ENCODE measurements around the gene LINGO3. TPM values are rescaled to one million over a fixed set of nuclear protein-coding genes. Genes with fewer than 3 reads are reported as not detected.

LINGO3 gene
- total and polyA plus RNA-seq, 10 donors = 0.26 to 2.6 (median 0.76) TPM

DNA sequence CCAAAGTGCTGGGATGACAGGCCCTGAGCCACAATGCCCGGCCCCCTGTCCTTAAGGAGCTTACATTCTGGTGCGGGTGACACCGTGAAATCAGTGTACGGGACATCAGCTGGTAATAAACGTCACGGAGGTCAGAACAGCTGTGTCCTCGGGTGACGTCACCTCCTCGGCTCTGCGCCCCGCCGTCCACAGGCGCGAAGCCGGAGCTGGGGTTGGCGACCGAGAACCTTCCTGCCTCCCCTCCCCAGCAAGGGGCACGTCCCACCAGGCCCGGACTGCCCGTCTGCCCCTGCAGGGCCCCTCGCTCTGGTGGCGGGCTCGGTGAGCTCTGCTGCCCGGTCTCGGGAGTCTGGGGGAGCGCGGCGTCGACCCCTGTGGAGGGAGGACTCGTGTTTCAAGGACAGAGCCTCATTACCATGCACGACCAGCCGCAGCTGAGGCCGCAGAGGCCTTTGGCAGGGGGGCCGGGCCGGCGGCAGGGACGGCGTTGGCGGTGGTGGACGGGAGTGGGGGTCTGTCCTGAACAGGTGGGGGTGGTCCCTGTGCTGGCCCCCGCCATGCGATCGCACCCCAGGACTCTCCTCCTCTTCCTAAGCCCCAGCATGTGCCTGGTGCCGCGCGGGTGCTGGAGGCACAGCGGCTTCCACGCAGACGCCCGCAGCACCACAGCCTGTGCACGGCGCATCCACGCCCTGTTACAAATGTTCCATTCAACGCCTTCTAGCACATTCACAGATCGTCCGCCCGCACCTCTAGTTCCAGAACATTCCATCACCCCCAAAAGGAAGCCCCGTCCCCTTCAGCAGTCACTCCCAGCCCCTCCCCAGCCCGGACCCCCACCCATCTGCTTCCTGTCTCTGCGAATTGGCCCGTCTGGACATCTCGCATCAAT, 5.4 kb downstream of the LINGO3 start:
- Histone ChIP-seq H3K27ac (peak overlapping the region in 5 of 8 donors; percentile 20 to 78 (median 36)), H3K36me3 (no peaks in the 10 kb centered on the region), H3K4me3 (peak overlapping the region in 5 of 8 donors; percentile 2 to 46 (median 14)), H3K9me3 (no peaks in the 10 kb centered on the region), H3K27me3 (replicated peaks in 1 of 7) (peaks cover 0 to 66% (median 26%) of the 10 kb centered on the region in 7 donors), H3K4me1 (peaks cover 6 to 78% (median 39%) of the 10 kb centered on the region in 6 donors)
- WGBS, 5 donors = 7 to 11% (median 9%) methylated on average over 40 to 62 of the region's 62 CpGs
- intact Hi-C loops (cut with DNase I; ENCODE audit: low total_unique reads) = no loop called here
- TF ChIP-seq, protein P1, sequence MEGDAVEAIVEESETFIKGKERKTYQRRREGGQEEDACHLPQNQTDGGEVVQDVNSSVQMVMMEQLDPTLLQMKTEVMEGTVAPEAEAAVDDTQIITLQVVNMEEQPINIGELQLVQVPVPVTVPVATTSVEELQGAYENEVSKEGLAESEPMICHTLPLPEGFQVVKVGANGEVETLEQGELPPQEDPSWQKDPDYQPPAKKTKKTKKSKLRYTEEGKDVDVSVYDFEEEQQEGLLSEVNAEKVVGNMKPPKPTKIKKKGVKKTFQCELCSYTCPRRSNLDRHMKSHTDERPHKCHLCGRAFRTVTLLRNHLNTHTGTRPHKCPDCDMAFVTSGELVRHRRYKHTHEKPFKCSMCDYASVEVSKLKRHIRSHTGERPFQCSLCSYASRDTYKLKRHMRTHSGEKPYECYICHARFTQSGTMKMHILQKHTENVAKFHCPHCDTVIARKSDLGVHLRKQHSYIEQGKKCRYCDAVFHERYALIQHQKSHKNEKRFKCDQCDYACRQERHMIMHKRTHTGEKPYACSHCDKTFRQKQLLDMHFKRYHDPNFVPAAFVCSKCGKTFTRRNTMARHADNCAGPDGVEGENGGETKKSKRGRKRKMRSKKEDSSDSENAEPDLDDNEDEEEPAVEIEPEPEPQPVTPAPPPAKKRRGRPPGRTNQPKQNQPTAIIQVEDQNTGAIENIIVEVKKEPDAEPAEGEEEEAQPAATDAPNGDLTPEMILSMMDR (IDR thresholded peaks at IDR 0.05 in 8 of 11, conservative IDR thresholded peaks at IDR 0.05 in 3 of 11) = no peak
- peak; percentile 65 to 89 (median 77) for TF ChIP-seq POLR2AphosphoS5 (IDR thresholded peaks at IDR 0.05)
- DNase-seq = peak; percentile 87

DNA sequence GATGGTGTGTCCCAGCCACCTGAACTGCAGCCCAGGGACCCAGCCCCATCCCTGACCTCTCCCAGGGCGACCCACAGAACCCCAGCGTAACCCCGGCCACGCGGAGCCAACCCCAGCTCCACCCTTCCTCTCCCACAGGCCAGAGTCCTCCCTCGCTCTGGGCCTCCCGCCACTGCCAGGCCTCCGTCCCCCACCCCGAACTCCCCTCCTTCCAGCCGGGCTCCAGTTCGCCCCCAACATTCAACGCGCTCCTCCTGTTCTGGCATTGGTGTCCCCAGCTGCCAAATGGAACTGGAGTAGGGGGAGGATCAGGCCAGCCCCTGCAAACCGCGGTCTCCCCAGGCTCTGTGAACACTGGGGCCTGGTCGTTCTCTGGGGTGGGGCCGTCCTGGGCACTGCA, 7.4 kb downstream of the LINGO3 start:
- peak in 1 of 3 donors; percentile 74 for TF ChIP-seq POLR2AphosphoS5 (IDR thresholded peaks at IDR 0.05)
- no peak for TF ChIP-seq POLR2A (IDR thresholded peaks at IDR 0.05)
- 56 to 80% (median 66%) methylated on average over 17 of the region's 17 CpGs for WGBS, 5 donors
- H3K27me3 ChIP-seq (replicated peaks in 1 of 7) = peaks cover 0 to 53% (median 12%) of the 10 kb centered on the region in 7 donors
- H3K9me3 ChIP-seq = no peaks in the 10 kb centered on the region
- intact Hi-C loops (cut with DNase I; ENCODE audit: low total_unique reads) = no loop called here
- peaks cover 6 to 81% (median 39%) of the 10 kb centered on the region in 6 donors for H3K4me1 ChIP-seq
- no peak for DNase-seq
- peak overlapping the region in 2 of 8 donors; percentile 32 to 59 for H3K27ac ChIP-seq
- H3K4me3 ChIP-seq = no peak overlapping the region
- peaks cover 0 to 8% (median 0%) of the 10 kb centered on the region in 6 donors for H3K36me3 ChIP-seq

GRCh38 chr19:2296141-2296540, 11.8 kb downstream of the LINGO3 start:
- no peaks in the 10 kb centered on the region for H3K9me3 ChIP-seq

DNA sequence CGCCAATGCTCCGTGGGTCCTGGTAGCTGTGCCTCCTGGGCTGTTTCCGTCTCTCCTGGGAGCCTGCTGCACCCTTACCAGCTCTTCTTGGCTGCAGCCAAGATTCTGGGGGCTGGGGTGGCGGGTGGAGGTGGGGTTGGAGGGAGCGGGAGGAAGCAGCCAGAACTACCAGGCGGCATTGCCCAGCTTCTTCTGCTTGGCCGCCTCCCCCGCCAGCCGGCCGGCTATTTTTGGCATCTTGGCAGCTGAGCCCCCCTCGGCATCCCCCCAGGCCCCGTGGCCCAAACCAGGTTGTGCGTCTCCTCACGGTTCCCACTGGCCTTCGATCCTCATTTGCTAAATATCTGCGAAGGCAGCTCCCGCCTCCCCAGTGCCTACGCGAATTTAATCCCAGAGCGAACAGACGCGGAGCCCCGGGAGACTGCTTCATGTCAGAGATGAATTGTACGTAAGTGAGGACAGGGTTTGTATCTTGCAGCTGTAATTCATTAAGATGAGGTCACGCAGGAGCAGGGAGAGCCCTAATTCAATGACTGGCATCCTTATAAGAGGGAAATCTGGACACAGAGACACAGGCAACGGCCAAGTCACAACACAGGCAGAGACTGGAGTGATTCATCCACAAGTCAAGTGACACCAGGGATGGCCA, 13.1 kb downstream of the LINGO3 start:
- no peaks in the 10 kb centered on the region for H3K9me3 ChIP-seq
- H3K4me3 ChIP-seq = peak overlapping the region in 2 of 8 donors; percentile 19 to 21
- peaks cover 17 to 92% (median 61%) of the 10 kb centered on the region in 6 donors for H3K4me1 ChIP-seq
- peaks cover 0 to 53% (median 3%) of the 10 kb centered on the region in 6 donors for H3K36me3 ChIP-seq
- H3K27me3 ChIP-seq (replicated peaks in 1 of 7) = peaks cover 0 to 56% (median 23%) of the 10 kb centered on the region in 7 donors
- H3K27ac ChIP-seq = peak overlapping the region in 5 of 8 donors; percentile 20 to 66 (median 59)
- 45 to 60% (median 48%) methylated on average over 26 of the region's 26 CpGs for whole genome bisulfite sequencing, 5 donors
- DNase-seq = no peak
- TF ChIP-seq POLR2AphosphoS5 (IDR thresholded peaks at IDR 0.05) (peak in 2 of 3 donors; percentile 3 to 44), POLR2A (IDR thresholded peaks at IDR 0.05) (no peak)
- TF ChIP-seq, protein P1 (IDR thresholded peaks at IDR 0.05 in 8 of 11, conservative IDR thresholded peaks at IDR 0.05 in 3 of 11) = no peak
- intact Hi-C loops (cut with DNase I; ENCODE audit: low total_unique reads) = no loop called here

More at GRCh38 chr19:2296141-2296540, 11.8 kb downstream of the LINGO3 start:
- DNase-seq = peak; percentile 74
- TF ChIP-seq, protein P1 (IDR thresholded peaks at IDR 0.05 in 8 of 11, conservative IDR thresholded peaks at IDR 0.05 in 3 of 11) = no peak
- TF ChIP-seq POLR2A (IDR thresholded peaks at IDR 0.05) (no peak), POLR2AphosphoS5 (IDR thresholded peaks at IDR 0.05) (peak in 2 of 3 donors; percentile 19 to 65)
- Histone ChIP-seq H3K27ac (no peak overlapping the region), H3K36me3 (peaks cover 0 to 52% (median 3%) of the 10 kb centered on the region in 6 donors), H3K27me3 (replicated peaks in 1 of 7) (peaks cover 0 to 51% (median 17%) of the 10 kb centered on the region in 7 donors), H3K4me3 (no peak overlapping the region), H3K4me1 (peaks cover 9 to 92% (median 51%) of the 10 kb centered on the region in 6 donors)
- intact Hi-C loops (cut with DNase I; ENCODE audit: low total_unique reads) = no loop called here
- WGBS, 5 donors = 86 to 92% (median 88%) methylated on average over 15 to 16 of the region's 16 CpGs

All from spleen (tissue), 11 donors.